ENCODE measurements around the gene ZNF57. TPM values are rescaled to one million over a fixed set of nuclear protein-coding genes. Genes with fewer than 3 reads are reported as not detected.

Gene ZNF57
- total RNA-seq, 2 donors from 2014 or later = 4.3 to 5.0 TPM

DNA sequence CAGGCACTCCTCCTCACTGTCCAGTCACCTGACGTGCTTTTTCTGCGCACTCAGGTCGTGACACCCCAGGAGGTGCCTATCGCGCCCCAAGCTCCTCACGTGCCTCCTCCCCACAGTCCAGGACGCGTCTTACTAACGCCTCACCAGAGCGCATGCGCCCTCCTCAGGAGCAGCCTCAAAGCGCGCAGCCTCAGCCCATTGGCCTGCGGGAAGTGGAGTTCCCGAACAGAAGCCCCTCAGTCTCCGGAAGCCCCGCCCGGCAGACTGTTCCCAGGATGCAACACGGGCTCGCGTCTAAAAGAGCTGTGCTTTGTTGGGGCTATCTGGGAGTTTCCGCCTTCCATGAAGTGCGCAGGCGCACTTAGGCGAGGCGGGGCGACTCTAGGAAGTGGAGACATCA is 41.9 kb upstream of the ZNF57 start:
- 92 to 96% methylated on average over 17 to 27 of the region's 27 CpGs for WGBS, 2 experiments (ENCODE audit: insufficient coverage in 1 of 2, insufficient read length in 1 of 2)
- H3K4me3 ChIP-seq (ENCODE audit: low read length) = no peak overlapping the region
- H3K9me3 ChIP-seq (ENCODE audit: control insufficient read depth, low read length) = peaks cover 54% of the 10 kb centered on the region
- Mint-ChIP-seq H3K36me3 (ENCODE audit: low read depth) (peaks cover 31% of the 10 kb centered on the region), H3K27ac (no peak overlapping the region), H3K4me1 (no peaks in the 10 kb centered on the region), H3K27me3 (ENCODE audit: insufficient read depth) (peaks cover 5% of the 10 kb centered on the region), H3K4me3 (no peak overlapping the region), H3K9me3 (peaks cover 88% of the 10 kb centered on the region)
- TF ChIP-seq, protein P1, sequence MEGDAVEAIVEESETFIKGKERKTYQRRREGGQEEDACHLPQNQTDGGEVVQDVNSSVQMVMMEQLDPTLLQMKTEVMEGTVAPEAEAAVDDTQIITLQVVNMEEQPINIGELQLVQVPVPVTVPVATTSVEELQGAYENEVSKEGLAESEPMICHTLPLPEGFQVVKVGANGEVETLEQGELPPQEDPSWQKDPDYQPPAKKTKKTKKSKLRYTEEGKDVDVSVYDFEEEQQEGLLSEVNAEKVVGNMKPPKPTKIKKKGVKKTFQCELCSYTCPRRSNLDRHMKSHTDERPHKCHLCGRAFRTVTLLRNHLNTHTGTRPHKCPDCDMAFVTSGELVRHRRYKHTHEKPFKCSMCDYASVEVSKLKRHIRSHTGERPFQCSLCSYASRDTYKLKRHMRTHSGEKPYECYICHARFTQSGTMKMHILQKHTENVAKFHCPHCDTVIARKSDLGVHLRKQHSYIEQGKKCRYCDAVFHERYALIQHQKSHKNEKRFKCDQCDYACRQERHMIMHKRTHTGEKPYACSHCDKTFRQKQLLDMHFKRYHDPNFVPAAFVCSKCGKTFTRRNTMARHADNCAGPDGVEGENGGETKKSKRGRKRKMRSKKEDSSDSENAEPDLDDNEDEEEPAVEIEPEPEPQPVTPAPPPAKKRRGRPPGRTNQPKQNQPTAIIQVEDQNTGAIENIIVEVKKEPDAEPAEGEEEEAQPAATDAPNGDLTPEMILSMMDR (conservative IDR thresholded peaks at IDR 0.05) = no peak
- no peaks in the 10 kb centered on the region for H3K4me1 ChIP-seq (ENCODE audit: control insufficient read depth, insufficient read depth, low read length)
- H3K27me3 ChIP-seq (ENCODE audit: control insufficient read depth, insufficient read depth, low read length, poor library complexity, severe bottlenecking) = no peaks in the 10 kb centered on the region
- H3K36me3 ChIP-seq (ENCODE audit: control insufficient read depth, insufficient read depth, low read length) = peaks cover 20% of the 10 kb centered on the region
- DNase-seq = no peak
- no peak overlapping the region for H3K27ac ChIP-seq (ENCODE audit: low read depth, low read length)
- H3K9ac ChIP-seq (ENCODE audit: extremely low read depth, low read length, poor library complexity, severe bottlenecking) = no peak overlapping the region

DNA sequence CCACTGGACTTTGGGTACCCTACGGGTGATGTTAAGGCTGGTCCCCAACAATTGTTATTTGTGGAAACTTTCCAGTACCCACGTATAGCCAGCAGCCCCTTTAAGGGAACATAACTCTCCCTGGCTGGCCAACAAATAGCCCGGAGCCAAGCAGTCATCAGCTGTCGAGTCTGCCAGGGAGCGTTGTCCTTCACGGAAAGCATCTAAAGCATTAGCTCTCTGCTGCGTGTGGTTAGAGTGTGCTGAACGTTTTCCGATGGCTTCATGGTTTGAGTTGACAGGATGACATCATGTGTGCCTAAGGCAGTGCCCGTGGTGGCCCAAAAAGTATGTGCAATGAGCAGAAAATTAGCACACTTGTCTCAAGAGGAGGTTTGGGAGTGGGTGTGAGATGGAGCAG is 36.9 kb upstream of the ZNF57 start:
- H3K9ac ChIP-seq (ENCODE audit: extremely low read depth, low read length, poor library complexity, severe bottlenecking) = no peak overlapping the region
- peaks cover 5% of the 10 kb centered on the region for H3K27me3 Mint-ChIP-seq (ENCODE audit: insufficient read depth)
- H3K36me3 ChIP-seq (ENCODE audit: control insufficient read depth, insufficient read depth, low read length) = no peaks in the 10 kb centered on the region
- peaks cover 77% of the 10 kb centered on the region for H3K9me3 Mint-ChIP-seq
- DNase-seq = no peak
- peaks cover 6% of the 10 kb centered on the region for H3K9me3 ChIP-seq (ENCODE audit: control insufficient read depth, low read length)
- H3K4me1 ChIP-seq (ENCODE audit: control insufficient read depth, insufficient read depth, low read length) = no peaks in the 10 kb centered on the region
- 86 to 94% methylated on average over 8 to 10 of the region's 10 CpGs for WGBS, 2 experiments (ENCODE audit: insufficient coverage in 1 of 2, insufficient read length in 1 of 2)
- TF ChIP-seq, protein P1 (conservative IDR thresholded peaks at IDR 0.05) = no peak
- no peak overlapping the region for H3K27ac ChIP-seq (ENCODE audit: low read depth, low read length)
- no peaks in the 10 kb centered on the region for H3K36me3 Mint-ChIP-seq (ENCODE audit: low read depth)
- H3K4me1 Mint-ChIP-seq = no peaks in the 10 kb centered on the region
- H3K4me3 Mint-ChIP-seq = no peak overlapping the region
- H3K27ac Mint-ChIP-seq = no peak overlapping the region
- H3K27me3 ChIP-seq (ENCODE audit: control insufficient read depth, insufficient read depth, low read length, poor library complexity, severe bottlenecking) = no peaks in the 10 kb centered on the region
- no peak overlapping the region for H3K4me3 ChIP-seq (ENCODE audit: low read length)

DNA sequence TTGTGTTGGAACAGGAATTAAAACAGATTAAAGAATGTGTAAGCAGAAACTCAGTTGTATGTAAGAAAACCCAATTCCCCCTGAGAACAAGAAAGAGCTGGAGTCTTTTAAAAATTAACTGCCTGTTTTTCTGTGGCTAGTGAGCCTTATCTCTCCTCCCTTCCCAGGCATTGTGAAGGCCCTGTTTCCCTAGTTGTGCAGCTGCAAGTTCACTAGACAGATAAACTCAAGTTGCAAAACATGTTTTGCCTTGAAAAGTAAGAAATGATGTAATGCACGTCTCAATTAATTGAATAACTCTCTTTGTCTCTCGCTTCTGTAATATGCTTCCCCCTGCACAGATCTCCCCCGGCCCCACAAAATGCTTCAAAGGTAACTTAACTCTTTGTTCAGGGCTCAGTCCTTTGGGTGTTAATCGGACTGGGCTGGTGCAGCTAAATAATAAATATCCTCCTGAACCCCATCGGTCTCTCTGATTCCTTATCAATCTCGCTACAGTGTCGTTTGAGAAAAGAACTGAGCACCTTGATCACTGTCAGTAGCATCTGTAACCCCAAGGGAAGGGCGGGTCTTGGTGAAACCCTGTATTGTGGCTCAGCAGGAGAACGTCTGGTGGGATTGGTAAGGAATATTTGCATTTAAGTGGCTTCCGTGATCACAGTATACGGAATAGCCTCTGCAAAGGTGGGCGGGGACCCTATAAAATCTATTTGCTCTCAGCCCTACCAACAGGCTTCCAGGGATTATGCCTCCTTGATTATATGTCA is 35.2 kb upstream of the ZNF57 start:
- Histone ChIP-seq H3K9ac (ENCODE audit: extremely low read depth, low read length, poor library complexity, severe bottlenecking) (no peak overlapping the region), H3K4me3 (ENCODE audit: low read length) (no peak overlapping the region), H3K9me3 (ENCODE audit: control insufficient read depth, low read length) (no peaks in the 10 kb centered on the region), H3K27ac (ENCODE audit: low read depth, low read length) (no peak overlapping the region), H3K36me3 (ENCODE audit: control insufficient read depth, insufficient read depth, low read length) (no peaks in the 10 kb centered on the region), H3K4me1 (ENCODE audit: control insufficient read depth, insufficient read depth, low read length) (no peaks in the 10 kb centered on the region), H3K27me3 (ENCODE audit: control insufficient read depth, insufficient read depth, low read length, poor library complexity, severe bottlenecking) (no peaks in the 10 kb centered on the region)
- H3K9me3 Mint-ChIP-seq = peaks cover 79% of the 10 kb centered on the region
- DNase-seq = no peak
- H3K27me3 Mint-ChIP-seq (ENCODE audit: insufficient read depth) = no peaks in the 10 kb centered on the region
- no peaks in the 10 kb centered on the region for H3K4me1 Mint-ChIP-seq
- no peak overlapping the region for H3K4me3 Mint-ChIP-seq
- H3K27ac Mint-ChIP-seq = no peak overlapping the region
- WGBS, 2 experiments (ENCODE audit: insufficient coverage in 1 of 2, insufficient read length in 1 of 2) = 82 to 84% methylated on average over 12 of the region's 12 CpGs
- TF ChIP-seq, protein P1 (conservative IDR thresholded peaks at IDR 0.05) = no peak
- H3K36me3 Mint-ChIP-seq (ENCODE audit: low read depth) = peaks cover 2% of the 10 kb centered on the region
